ENCODE measurements around the gene TAF3. TPM values are rescaled to one million over a fixed set of nuclear protein-coding genes. Genes with fewer than 3 reads are reported as not detected.
"Not testable (repeated sequence)": the region's sequence is repeated elsewhere in the genome, so short reads cannot be mapped to it uniquely, and the experiment has no call there.

TAF3 gene
- total RNA-seq, 1 donor from 2014 or later: 12.4 TPM

GRCh38 chr10:8013619-8014018, 195.3 kb downstream of the TAF3 start:
- no peak for DNase-seq (ENCODE audit: low spot score)
- intact Hi-C loops (cut with DNase I): no loop called here

DNA sequence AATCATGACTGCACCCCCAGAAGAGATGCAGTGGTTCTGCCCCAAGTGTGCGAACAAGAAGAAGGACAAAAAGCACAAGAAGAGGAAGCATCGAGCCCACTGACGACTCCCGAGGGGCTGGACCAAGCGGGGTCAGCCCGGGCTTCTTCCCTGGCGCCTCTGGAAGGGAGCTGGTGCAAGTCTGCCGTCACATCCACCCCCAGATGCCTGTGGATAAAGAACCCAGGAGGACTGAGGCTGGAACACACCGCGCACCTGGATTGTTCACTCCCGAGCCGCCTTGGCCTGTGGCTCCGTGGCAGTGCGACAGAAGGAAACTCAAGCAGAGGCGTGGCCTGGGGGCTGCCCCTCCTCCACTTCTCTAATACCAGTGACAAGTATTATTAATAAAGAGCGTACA, 196.3 kb downstream of the TAF3 start:
- DNase-seq (ENCODE audit: low spot score): no peak
- intact Hi-C loops (cut with DNase I): no loop called here

DNA sequence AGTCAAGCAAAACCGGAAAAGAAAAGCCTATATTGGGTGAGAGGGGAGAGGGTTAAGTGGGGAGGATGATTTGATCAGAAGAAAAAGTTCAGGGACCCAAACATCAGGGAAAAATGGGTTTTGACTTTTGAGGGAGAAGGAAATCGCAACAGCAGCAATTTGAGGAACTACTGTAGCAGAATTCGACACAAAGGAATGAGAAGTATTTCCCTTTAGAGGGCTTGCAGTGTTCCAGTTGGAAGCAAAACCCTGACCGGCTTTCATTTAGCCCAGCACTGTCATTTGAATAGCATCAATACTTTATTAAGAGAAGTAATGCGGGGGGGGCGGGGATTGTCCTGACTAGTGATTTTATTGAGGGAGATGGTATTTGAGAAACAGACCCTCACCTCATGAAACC, 199.0 kb downstream of the TAF3 start:
- no peak for DNase-seq (ENCODE audit: low spot score)
- intact Hi-C loops (cut with DNase I): no loop called here

- intact Hi-C loops (cut with DNase I): no loop called here
- no peak for DNase-seq (ENCODE audit: low spot score)
These were observed 205.0 kb downstream of the TAF3 start for GRCh38 chr10:8023321-8023720.

- no peak for DNase-seq (ENCODE audit: low spot score)
- intact Hi-C loops (cut with DNase I): no loop called here
These were observed 205.5 kb downstream of the TAF3 start for GRCh38 chr10:8023851-8024250.

DNA sequence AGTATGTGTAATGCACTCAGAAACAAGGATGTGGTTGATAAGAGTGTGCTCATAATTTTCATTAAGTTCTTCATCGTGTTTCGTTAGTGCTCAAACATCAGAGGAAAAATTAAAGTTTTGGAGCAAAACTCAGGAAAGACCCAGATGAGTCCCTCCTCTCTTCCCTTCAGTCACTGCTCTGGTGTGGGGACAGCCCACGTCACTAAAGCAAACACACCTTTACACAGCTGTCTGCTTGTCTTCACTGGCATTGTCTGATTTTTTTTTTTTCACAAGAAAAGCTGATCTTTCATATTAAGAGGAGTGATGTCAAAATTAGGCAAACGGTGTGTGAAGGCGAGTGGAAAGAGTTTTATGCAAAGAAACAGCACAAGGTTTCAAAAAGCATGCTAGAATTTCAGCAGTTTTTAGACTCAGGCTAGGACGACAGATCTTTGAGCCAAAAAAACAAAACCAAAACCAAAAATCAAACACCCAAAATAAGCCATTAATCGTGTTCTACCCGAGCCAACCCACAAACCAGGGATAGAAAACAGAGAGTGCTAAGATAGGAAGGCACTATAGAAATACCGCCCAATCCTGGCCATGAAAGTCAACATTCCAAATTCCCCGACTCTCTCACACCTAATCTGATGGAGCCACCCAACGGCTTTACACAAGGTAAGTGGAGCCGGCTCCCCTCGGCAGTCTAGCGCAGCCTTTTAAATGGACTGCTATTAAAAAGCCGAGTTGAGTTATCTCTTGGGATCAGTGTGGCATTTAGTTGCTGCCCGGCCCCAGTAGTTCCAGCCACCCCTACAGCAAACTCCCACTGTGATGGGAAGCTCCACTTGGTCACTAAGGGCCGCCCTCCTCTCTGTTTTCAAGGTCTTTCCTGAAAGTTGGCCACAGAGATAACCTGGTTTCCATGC, 208.3 kb downstream of the TAF3 start:
- intact Hi-C loops (cut with DNase I): no loop called here

GRCh38 chr10:8031211-8031610, 212.9 kb downstream of the TAF3 start:
- DNase-seq (ENCODE audit: low spot score); intact Hi-C loops (cut with DNase I): not testable (repeated sequence)

More for the DNA sequence above, 208.3 kb downstream of the TAF3 start:
- DNase-seq (ENCODE audit: low spot score): no peak

DNA sequence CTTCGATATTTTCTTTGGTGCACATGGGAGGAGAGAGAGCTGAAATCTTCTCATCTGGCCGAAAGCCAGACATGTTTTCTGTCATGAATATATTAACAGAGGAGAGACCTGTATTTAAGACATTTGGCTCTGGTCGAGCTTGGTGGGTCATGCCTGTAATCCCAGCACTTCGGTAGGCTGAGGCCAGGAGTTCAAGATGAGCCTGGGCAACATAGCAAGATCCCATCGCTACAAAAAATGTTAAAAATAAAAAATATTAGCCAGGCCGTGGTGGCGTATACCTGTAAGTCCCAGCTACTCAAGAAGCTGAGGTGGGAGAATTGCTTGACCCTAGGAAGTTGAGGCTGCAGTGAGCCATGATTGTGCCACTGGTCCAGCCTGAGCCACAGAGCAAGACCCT, 214.3 kb downstream of the TAF3 start:
- intact Hi-C loops (cut with DNase I): no loop called here
- DNase-seq (ENCODE audit: low spot score): no peak

DNA sequence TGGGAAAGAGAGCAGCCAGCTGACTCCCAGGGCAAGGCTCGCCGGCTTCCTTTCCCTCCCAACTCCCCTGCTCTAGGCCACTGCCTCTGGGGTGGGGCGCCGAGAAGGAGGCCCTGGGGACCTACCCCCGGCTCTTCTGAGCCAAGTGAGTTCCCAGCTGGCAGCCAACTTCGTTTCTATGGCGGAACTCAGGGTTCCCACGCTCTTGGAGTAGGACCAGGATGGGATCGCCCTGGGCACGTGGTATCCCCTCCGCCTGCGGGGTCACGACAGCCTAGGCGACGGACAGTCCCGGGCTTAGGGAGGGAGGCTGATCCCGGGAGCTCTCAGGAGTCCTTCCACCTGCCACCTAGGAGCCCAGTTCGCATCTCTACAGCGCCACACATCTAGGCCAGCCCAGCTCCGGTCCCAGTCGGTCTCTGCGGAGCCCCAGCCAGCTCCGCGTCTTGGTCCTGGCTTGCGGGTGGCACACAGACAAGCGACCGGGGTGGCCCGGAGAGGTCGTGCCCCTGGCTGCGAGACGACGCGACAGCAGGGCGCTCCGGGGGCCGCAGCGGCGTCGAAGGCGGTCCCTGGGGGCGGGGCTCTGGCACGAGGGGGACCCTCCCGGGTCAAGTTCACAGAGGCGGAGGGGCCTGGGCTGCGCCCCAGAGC, 215.6 kb downstream of the TAF3 start:
- no peak for DNase-seq (ENCODE audit: low spot score)

GRCh38 chr10:8034466-8035005, 216.2 kb downstream of the TAF3 start:
- DNase-seq (ENCODE audit: low spot score): no peak

More for the DNA sequence above, 215.6 kb downstream of the TAF3 start:
- intact Hi-C loops (cut with DNase I): no loop called here

DNA sequence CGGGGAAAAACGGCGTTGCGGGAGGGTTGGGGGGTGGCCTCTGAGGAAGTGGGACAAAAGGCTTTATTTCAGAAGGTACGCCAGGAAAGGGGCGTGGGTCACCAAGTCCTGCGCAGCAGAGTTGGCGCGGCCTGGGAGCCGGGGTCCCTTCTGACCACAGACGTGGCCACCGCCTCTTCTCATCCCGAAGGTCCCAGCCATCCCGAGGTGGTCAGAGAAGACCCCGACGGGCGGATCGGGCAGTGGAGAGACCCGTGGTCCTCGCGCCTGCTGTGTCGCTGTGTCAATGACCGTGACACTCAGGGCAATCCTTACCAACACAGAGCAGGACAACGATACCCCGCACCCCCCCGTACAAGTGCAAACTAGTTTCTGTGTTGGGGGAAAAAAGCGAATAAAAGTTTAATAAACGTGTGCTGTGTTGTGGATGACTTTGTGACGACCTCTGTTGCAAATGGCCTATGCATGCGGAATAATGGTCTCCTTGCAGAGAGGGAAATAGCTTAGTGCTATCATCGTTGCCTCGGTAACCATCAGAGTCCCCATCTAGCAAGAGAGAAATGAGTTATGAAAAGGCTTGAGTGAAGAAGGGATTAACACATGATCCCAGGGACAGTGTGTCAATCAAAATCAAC, 216.8 kb downstream of the TAF3 start:
- DNase-seq (ENCODE audit: low spot score): no peak
- intact Hi-C loops (cut with DNase I): no loop called here

More at GRCh38 chr10:8034466-8035005, 216.2 kb downstream of the TAF3 start:
- intact Hi-C loops (cut with DNase I): no loop called here

GRCh38 chr10:8035641-8036470, 217.6 kb downstream of the TAF3 start:
- intact Hi-C loops (cut with DNase I): no loop called here
- no peak for DNase-seq (ENCODE audit: low spot score)

- no peak for DNase-seq (ENCODE audit: low spot score)
- intact Hi-C loops (cut with DNase I): no loop called here
These were observed 218.3 kb downstream of the TAF3 start for GRCh38 chr10:8036506-8037198.

GRCh38 chr10:8037199-8037801, 219.0 kb downstream of the TAF3 start:
- no peak for DNase-seq (ENCODE audit: low spot score)
- intact Hi-C loops (cut with DNase I): no loop called here

DNA sequence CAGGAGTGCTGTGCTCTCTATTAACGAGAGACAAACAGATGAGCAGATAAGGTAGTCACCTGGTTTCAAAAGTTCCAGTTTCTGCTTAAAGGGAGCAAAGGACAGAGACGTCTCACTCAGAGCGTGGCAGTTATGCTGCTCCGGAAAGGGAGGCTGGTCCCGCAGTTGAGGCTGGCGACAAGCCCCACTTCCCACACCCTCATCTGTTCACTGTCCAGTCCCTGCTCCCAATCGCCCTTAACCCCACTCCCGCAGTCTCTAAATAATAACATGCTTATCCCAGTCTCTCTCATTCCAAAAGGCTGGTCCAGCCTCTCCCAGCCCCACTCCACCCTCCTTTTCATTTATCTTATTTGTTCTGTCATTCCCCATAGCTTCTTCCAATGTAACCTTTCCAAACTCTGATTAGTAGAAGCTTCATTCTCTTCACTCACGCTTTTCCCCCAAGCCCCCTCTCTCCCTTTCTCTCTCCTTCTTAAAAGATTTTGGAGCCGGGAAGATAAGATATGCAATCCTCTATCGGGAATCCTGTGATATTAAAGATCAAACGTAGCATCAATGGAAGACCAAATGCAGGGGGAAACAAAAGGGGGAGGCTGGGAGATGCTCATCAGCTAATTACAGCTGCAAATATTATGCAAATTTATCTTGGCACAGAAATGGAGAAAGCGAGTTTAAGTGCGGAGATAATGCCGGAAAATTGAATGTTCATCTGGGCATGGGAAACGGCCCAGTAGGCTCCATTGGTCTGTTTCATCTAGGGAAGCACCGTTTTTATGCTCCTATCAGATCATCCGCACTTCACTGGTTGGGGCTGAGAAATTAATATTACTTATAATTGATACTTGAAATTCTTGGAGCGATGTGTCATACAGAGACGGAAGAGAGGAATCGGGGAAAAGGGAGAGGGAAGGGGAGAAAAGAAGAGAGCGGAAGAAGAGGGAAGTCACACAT, 219.9 kb downstream of the TAF3 start:
- no peak for DNase-seq (ENCODE audit: low spot score)
- intact Hi-C loops (cut with DNase I): no loop called here

GRCh38 chr10:8039321-8039881, 221.1 kb downstream of the TAF3 start:
- no peak for DNase-seq (ENCODE audit: low spot score)
- intact Hi-C loops (cut with DNase I): no loop called here

GRCh38 chr10:8040651-8041050, 222.3 kb downstream of the TAF3 start:
- DNase-seq (ENCODE audit: low spot score): no peak
- intact Hi-C loops (cut with DNase I): no loop called here

Measured in cardiac septum (tissue), 1 donor.